ENCODE measurements around the gene PDE5A.

- TF ChIP-seq, protein P1, sequence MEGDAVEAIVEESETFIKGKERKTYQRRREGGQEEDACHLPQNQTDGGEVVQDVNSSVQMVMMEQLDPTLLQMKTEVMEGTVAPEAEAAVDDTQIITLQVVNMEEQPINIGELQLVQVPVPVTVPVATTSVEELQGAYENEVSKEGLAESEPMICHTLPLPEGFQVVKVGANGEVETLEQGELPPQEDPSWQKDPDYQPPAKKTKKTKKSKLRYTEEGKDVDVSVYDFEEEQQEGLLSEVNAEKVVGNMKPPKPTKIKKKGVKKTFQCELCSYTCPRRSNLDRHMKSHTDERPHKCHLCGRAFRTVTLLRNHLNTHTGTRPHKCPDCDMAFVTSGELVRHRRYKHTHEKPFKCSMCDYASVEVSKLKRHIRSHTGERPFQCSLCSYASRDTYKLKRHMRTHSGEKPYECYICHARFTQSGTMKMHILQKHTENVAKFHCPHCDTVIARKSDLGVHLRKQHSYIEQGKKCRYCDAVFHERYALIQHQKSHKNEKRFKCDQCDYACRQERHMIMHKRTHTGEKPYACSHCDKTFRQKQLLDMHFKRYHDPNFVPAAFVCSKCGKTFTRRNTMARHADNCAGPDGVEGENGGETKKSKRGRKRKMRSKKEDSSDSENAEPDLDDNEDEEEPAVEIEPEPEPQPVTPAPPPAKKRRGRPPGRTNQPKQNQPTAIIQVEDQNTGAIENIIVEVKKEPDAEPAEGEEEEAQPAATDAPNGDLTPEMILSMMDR (optimal IDR thresholded peaks at IDR 0.05 in 1 of 3, IDR thresholded peaks at IDR 0.05 in 1 of 3, conservative IDR thresholded peaks at IDR 0.05 in 1 of 3; ENCODE audit: extremely low read depth in 1 of 3, insufficient read depth in 2 of 3, low read length in 3 of 3) = no peak
- no peak for TF ChIP-seq EZH2 (IDR thresholded peaks at IDR 0.05; ENCODE audit: low read length)
Measured at GRCh38 chr4:119602366-119602765, 26.2 kb downstream of the PDE5A start.

Measured in keratinocyte (primary cell).